Stimulated activated CD4-positive, alpha-beta T cell treated with anti-CD3 and anti-CD28 coated beads, Interleukin-2, amount 100 ng/mL, for 48 hours (primary cell): ENCODE data around the gene POF1B.

ENCODE experiments used
- DNase-seq, 2 donors: peaks; one replicate each; pipeline ENCODE4 v3.0.0-alpha.2; 2020

The POF1B gene

GRCh38 chrX:85243155-85243554 is 136.3 kb downstream of the POF1B start:
- DNase-seq, result no peak
